Loucy (cell line): ENCODE data around the gene RPS3A.

Experiments
- H2AFZ ChIP-seq: fragments of 200-600 bp; sonication (generic); 2 replicates; pipeline ENCODE4 v1.6.0; 2016; ENCODE audit warnings: antibody characterized with exemption, mild to moderate bottlenecking, low read length, moderate library complexity
- H3F3A ChIP-seq: fragments of 200-600 bp; 2 replicates; pipeline ENCODE4 v1.6.0; 2016; ENCODE audit warnings: antibody characterized with exemption, low read depth, mild to moderate bottlenecking
- H3K27me3 ChIP-seq: fragments of 200-600 bp; sonication (generic); 2 replicates; pipeline ENCODE4 v1.6.1; 2014; ENCODE audit warnings: low read length, mild to moderate bottlenecking; ENCODE audit not compliant: insufficient read depth, poor library complexity, severe bottlenecking
- H3K36me3 ChIP-seq: fragments of 200-600 bp; sonication (generic); 2 replicates; pipeline ENCODE4 v1.6.1; 2016; ENCODE audit warnings: low read length; ENCODE audit not compliant: insufficient read depth
- H3K4me1 ChIP-seq: fragments of 200-600 bp; sonication (generic); 2 replicates; pipeline ENCODE4 v1.5.1; 2014; ENCODE audit warnings: low read length, mild to moderate bottlenecking; ENCODE audit not compliant: insufficient read depth, poor library complexity, severe bottlenecking
- H3K4me2 ChIP-seq: fragments of 200-600 bp; sonication (generic); 2 replicates; pipeline ENCODE4 v1.6.0; 2014; ENCODE audit warnings: antibody characterized with exemption, low read length, low read depth, mild to moderate bottlenecking; ENCODE audit not compliant: poor library complexity, severe bottlenecking
- H3K4me3 ChIP-seq: fragments of 200-600 bp; sonication (generic); 2 replicates; pipeline ENCODE4 v1.5.1; 2014; ENCODE audit warnings: low read length, mild to moderate bottlenecking, mixed read lengths; ENCODE audit not compliant: poor library complexity, severe bottlenecking
- H3K79me2 ChIP-seq: fragments of 200-600 bp; sonication (generic); 2 replicates; pipeline ENCODE4 v1.6.1; 2014; ENCODE audit warnings: low read length; ENCODE audit not compliant: insufficient read depth
- H3K9ac ChIP-seq: fragments of 200-600 bp; sonication (generic); 2 replicates; pipeline ENCODE4 v1.6.0; 2014; ENCODE audit warnings: mild to moderate bottlenecking, low read depth, low read length, moderate library complexity; ENCODE audit not compliant: poor library complexity, severe bottlenecking
- H3K9me2 ChIP-seq: fragments of 200-600 bp; sonication (generic); replicated peaks from 2 replicates; pipeline ENCODE4 v1.6.1; 2016; ENCODE audit warnings: low read depth, low read length, mixed read lengths
- H3K9me3 ChIP-seq: fragments of 200-600 bp; sonication (generic); 2 replicates; pipeline ENCODE4 v1.6.1; 2014; ENCODE audit warnings: mild to moderate bottlenecking, antibody characterized with exemption, low read length, low read depth; ENCODE audit not compliant: insufficient read depth
- H4K20me1 ChIP-seq: fragments of 200-600 bp; sonication (generic); 2 replicates; pipeline ENCODE4 v1.6.0; 2014; ENCODE audit warnings: antibody characterized with exemption, low read length, mild to moderate bottlenecking; ENCODE audit not compliant: insufficient read depth, poor library complexity, severe bottlenecking
- CTCF ChIP-seq: fragments of 200-600 bp; sonication (generic); conservative IDR thresholded peaks from 2 replicates; pipeline ENCODE4 v1.5.1; 2014; ENCODE audit warnings: mild to moderate bottlenecking, antibody characterized with exemption, low read length
- EZH2phosphoT487 ChIP-seq: fragments of 200-600 bp; IDR thresholded peaks from 2 replicates; pipeline ENCODE4 v1.6.1; 2018; ENCODE audit warnings: antibody characterized with exemption, mild to moderate bottlenecking, moderate library complexity, borderline replicate concordance

Gene RPS3A

DNA sequence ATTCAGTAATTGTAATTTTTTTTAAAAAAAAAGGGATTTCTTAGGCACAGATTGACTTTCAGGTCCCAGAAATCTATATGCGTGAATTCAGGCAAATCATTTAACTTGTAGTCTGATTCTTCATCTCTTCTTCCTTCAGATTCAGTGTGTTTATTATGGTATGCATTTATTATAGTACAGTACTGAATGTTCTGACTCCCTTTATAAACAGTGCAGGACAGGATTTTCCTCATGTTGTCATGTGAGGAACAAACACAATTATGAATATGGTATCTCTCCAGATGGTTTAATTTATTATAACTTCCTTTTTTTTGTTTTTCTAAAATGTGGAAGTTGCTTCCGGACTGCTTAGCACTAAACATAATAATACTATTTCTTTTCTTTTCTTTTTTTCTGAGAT is 54.2 kb downstream of the RPS3A start:
- H2AFZ ChIP-seq = no peak overlapping the region
- no peaks in the 10 kb centered on the region for H3K9me2 ChIP-seq
- no peaks in the 10 kb centered on the region for H3K27me3 ChIP-seq
- H3K4me3 ChIP-seq = no peak overlapping the region
- no peaks in the 10 kb centered on the region for H3K9me3 ChIP-seq
- no peaks in the 10 kb centered on the region for H3K79me2 ChIP-seq
- TF ChIP-seq CTCF = no peak
- TF ChIP-seq EZH2phosphoT487 = no peak
- H3K36me3 ChIP-seq = no peaks in the 10 kb centered on the region
- H3K4me1 ChIP-seq = no peaks in the 10 kb centered on the region
- H3F3A ChIP-seq = no peaks in the 10 kb centered on the region
- H4K20me1 ChIP-seq = no peaks in the 10 kb centered on the region
- no peak overlapping the region for H3K4me2 ChIP-seq
- no peak overlapping the region for H3K9ac ChIP-seq
